PFSK-1 (cell line): Measurements from ENCODE around the gene TRIM44.

Source experiments
- FOXP2 ChIP-seq: optimal IDR thresholded peaks from 2 replicates; pipeline ENCODE3; 2011; ENCODE audit warnings: borderline replicate concordance, control low read depth, inconsistent platforms; ENCODE audit not compliant: insufficient read depth; ENCODE audit errors: extremely low read length, extremely low read depth
- POLR2AphosphoS5 ChIP-seq: IDR thresholded peaks from 2 replicates; pipeline ENCODE4 v1.6.1; 2012; ENCODE audit warnings: low read depth, mild to moderate bottlenecking, control low read depth, low read length, moderate library complexity
- REST ChIP-seq, 2 experiments: IDR thresholded peaks; 2 replicates each; pipeline versions ENCODE4 v1.6.1 to v1.8.0; 2011 to 2012; ENCODE audit warnings: low read depth in 2 of 2, low read length in 2 of 2, control low read depth in 1 of 2, inconsistent platforms in 1 of 2, mild to moderate bottlenecking in 1 of 2, moderate library complexity in 1 of 2; ENCODE audit not compliant: insufficient read depth in 1 of 2
- SIN3A ChIP-seq: IDR thresholded peaks from 2 replicates; pipeline ENCODE4 v1.6.1; 2012; ENCODE audit warnings: mild to moderate bottlenecking, low read length, moderate library complexity, borderline replicate concordance; ENCODE audit not compliant: insufficient read depth
- TAF1 ChIP-seq: IDR thresholded peaks from 2 replicates; pipeline ENCODE4 v1.6.1; 2012; ENCODE audit warnings: low read length, control low read depth, borderline replicate concordance; ENCODE audit not compliant: insufficient read depth

- TF ChIP-seq POLR2AphosphoS5: no peak
- no peak for TF ChIP-seq SIN3A
- no peak for TF ChIP-seq TAF1
- no peak for TF ChIP-seq REST (IDR thresholded peaks at IDR 0.05; ENCODE audit: insufficient read depth in 1 of 2, low read depth in 2 of 2, low read length in 2 of 2)
- no peak for TF ChIP-seq FOXP2
Measured at GRCh38 chr11:35624781-35625180, 37.8 kb upstream of the TRIM44 start.
